Cardiac muscle cell (in vitro differentiated cells and primary cell): Measurements from ENCODE around the gene TRMT2B. TPM values are rescaled to one million over a fixed set of nuclear protein-coding genes. Genes with fewer than 3 reads are reported as not detected.

Source experiments
- DNase-seq, 2 donors: peaks; one replicate each; pipeline versions ENCODE4 v3.0.0 to v3.0.0-alpha.2; 2010 to 2017; ENCODE audit warnings: low read depth in 1 of 2, low spot score in 1 of 2
- H3K27ac ChIP-seq: fragments of 200-600 bp; sonication (generic); 2 replicates; pipeline ENCODE4 v1.5.1; 2016
- H3K27me3 ChIP-seq: fragments of 200-600 bp; sonication (generic); 2 replicates; pipeline ENCODE4 v1.6.0; 2016; ENCODE audit warnings: control low read depth
- H3K36me3 ChIP-seq: fragments of 200-600 bp; sonication (generic); 2 replicates; pipeline ENCODE4 v1.5.1; 2016; ENCODE audit warnings: control low read depth
- H3K4me1 ChIP-seq: fragments of 200-600 bp; sonication (generic); 2 replicates; pipeline ENCODE4 v1.8.1; 2017; ENCODE audit warnings: low read depth, mild to moderate bottlenecking, mixed run types
- H3K4me3 ChIP-seq: fragments of 200-600 bp; sonication (generic); 2 replicates; pipeline ENCODE4 v1.5.1; 2016; ENCODE audit warnings: mild to moderate bottlenecking
- H3K9me3 ChIP-seq: fragments of 200-600 bp; sonication (generic); 2 replicates; pipeline ENCODE4 v1.5.1; 2017; ENCODE audit warnings: low read depth, mild to moderate bottlenecking, control low read depth
- CTCF ChIP-seq: IDR thresholded peaks from 2 replicates; pipeline ENCODE4 v1.5.1; 2012; ENCODE audit warnings: low read depth, mild to moderate bottlenecking, low read length
- polyA plus RNA-seq: library from polyadenylated mRNA; unstranded; fragments of >200 nt; fragmentation: Nextera tagmentation; extraction: Ambion mirVana; gene quantifications from 2 replicates; pipeline ENCODE4 v1.2.1, GENCODE V29; 2016
- total RNA-seq: library from RNA; depleted of rRNA; stranded (reverse); fragments of >200 nt; gene quantifications from 2 replicates; pipeline ENCODE4 v1.2.3, GENCODE V29; 2016

The TRMT2B gene, protein sequence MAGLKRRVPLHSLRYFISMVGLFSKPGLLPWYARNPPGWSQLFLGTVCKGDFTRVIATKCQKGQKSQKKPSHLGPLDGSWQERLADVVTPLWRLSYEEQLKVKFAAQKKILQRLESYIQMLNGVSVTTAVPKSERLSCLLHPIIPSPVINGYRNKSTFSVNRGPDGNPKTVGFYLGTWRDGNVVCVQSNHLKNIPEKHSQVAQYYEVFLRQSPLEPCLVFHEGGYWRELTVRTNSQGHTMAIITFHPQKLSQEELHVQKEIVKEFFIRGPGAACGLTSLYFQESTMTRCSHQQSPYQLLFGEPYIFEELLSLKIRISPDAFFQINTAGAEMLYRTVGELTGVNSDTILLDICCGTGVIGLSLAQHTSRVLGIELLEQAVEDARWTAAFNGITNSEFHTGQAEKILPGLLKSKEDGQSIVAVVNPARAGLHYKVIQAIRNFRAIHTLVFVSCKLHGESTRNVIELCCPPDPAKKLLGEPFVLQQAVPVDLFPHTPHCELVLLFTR
- total RNA-seq (14.5 and 18.7 TPM in 2 replicates), polyA plus RNA-seq (13.7 and 14.0 TPM in 2 replicates)

DNA sequence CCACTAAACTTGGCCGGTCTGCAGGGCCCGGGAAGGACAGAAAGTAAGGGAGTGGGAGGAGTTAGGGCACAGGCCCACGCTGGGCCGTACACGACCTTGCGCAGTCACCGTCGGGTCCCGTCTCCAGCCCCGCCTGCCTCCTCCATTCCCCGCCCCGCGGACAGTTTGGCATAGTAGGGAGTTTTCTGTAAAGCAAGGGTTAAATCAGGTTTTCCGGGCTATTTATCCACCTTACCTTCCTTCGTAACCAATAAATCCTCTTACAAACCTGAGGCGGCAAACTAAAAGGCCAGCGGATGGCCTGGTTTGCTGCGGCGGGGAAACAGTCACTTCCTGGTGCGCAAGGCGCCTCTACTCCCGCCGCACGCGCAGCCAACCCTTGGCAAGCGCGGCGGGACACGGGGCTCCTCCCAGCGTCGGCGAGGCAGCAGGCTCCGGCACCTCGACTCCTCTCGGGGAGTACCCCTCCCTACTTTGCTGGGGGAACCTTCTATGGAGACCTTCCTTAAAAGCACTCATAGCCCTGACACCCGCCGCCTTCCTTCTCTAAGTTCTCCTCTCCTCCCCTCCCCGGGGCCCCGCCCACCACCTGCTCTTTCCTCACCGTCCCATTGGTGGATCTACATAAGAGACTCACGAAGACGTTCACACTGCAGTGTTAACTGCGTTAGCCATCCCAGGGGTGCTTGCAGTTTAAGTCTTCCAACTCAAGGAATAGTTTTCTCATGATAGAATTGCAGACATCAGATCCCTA lies at the start of gene TRMT2B:
TSS of gene TRMT2B (minus strand) at position 563 of the 754 bp plus-strand sequence. CDS start 9,822 bp downstream, outside the sequence.
- no peaks in the 10 kb centered on the region for H3K36me3 ChIP-seq
- no peaks in the 10 kb centered on the region for H3K27me3 ChIP-seq
- no peaks in the 10 kb centered on the region for H3K9me3 ChIP-seq
- TF ChIP-seq CTCF = no peak
- H3K4me3 ChIP-seq = peak within 1 kb of the TSS; percentile 55
- peak within 1 kb of the TSS; percentile 80 for H3K27ac ChIP-seq
- H3K4me1 ChIP-seq = no peaks in the 10 kb centered on the region
- DNase-seq = peak; percentile 70 to 75

DNA sequence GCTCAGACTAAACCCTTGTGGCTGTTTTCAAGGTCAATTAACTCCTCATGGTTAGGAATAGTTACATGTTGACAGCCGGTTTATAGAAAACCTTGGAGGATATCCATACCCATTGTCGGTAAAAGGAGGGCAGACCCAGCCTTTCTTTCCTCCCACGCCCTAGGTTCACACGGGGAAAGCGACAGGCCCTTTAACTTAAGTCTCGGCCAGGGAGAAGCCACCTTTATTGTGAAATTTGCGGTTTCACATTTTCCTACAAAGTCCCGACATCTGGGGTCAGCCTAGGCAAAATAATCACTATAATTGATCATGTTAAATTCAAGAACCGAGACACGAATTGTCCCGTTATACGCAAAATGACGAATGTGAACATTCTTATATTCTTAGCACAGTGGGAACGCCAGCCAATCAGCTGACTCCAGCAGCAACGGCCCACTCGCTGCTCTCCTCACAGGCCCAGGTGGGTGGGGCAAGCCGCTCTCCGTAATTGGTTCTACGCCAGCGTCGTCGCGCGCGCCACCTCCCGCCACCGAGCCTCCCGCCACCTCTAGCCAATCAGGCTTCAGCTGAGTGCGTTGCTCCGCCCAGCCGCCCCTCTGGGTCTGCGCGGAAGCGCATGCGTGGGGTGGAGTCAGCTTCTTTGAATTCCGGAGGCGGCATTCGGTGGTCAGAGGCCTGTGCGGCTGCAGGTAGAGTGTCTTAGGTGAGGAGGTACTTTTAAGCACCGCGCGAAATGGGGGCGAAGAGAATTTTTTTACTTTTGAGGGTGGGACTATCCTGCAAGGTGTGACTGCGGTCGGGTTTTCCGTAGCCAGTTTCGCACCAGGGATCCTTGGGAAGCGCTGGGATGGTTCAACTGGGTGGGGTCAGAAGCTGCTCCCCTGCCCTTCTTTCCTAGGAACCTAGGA lies 45.9 kb upstream of the TRMT2B start, which contains the start of gene CENPI:
TSS of gene CENPI (plus strand) at position 659 of the 908 bp plus-strand sequence. CDS start 2,867 bp downstream, outside the sequence.
- Histone ChIP-seq H3K27me3 (no peaks in the 10 kb centered on the region), H3K36me3 (no peaks in the 10 kb centered on the region)
- TF ChIP-seq CTCF = no peak

GRCh38 chrX:101091817-101092216 lies 39.9 kb upstream of the TRMT2B start:
- Histone ChIP-seq H3K4me3 (no peak overlapping the region), H3K4me1 (no peaks in the 10 kb centered on the region), H3K27me3 (no peaks in the 10 kb centered on the region), H3K9me3 (no peaks in the 10 kb centered on the region), H3K27ac (no peak overlapping the region), H3K36me3 (no peaks in the 10 kb centered on the region)
- no peak for TF ChIP-seq CTCF
- no peak for DNase-seq

More for the DNA sequence above, 45.9 kb upstream of the TRMT2B start, which contains the start of gene CENPI:
- H3K4me1 ChIP-seq = no peaks in the 10 kb centered on the region
- no peaks in the 10 kb centered on the region for H3K9me3 ChIP-seq
- H3K4me3 ChIP-seq = peak within 1 kb of the TSS; percentile 49
- H3K27ac ChIP-seq = peak within 1 kb of the TSS; percentile 94
- peak; percentile 92 to 96 for DNase-seq

DNA sequence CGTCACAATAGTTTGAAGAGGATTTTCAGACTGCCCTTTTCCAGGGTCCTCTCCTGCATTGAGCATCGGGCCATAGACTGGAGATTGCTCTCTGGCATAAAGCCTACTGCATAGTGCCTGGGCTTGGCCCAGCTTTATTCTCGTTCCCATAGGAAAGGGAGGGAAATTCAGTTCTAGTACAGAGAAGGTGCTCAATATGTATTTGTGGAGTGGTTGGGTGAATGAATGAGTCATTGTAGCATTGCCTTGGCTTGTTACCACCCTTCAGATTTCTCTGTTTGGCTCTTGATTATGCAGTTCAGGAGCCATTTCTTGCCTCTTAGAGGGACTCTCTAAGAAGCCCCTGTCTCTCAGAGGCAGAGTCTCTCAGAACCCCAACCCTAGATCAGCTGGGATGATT lies 29.3 kb upstream of the TRMT2B start:
- H3K27me3 ChIP-seq = no peaks in the 10 kb centered on the region
- no peaks in the 10 kb centered on the region for H3K4me1 ChIP-seq
- no peaks in the 10 kb centered on the region for H3K9me3 ChIP-seq
- H3K27ac ChIP-seq = no peak overlapping the region
- no peak overlapping the region for H3K4me3 ChIP-seq
- TF ChIP-seq CTCF = no peak
- no peak for DNase-seq
- H3K36me3 ChIP-seq = no peaks in the 10 kb centered on the region
